AG09309 (cell line): ENCODE results near the gene RABGAP1.

Experiments
- DNase-seq: peaks from one replicate; pipeline ENCODE4 v3.0.0-alpha.2; 2010; ENCODE audit warnings: low read depth
- H3K4me3 ChIP-seq: 2 replicates; pipeline ENCODE4 v1.5.1; 2011; ENCODE audit warnings: mild to moderate bottlenecking, low read depth, low read length, moderate library complexity; ENCODE audit not compliant: control insufficient read depth
- CTCF ChIP-seq: IDR thresholded peaks from 2 replicates; pipeline ENCODE4 v1.5.1; 2011; ENCODE audit warnings: mild to moderate bottlenecking, low read depth, low read length, inconsistent platforms; ENCODE audit not compliant: insufficient read depth, control insufficient read depth; ENCODE audit errors: missing control alignments

The RABGAP1 gene

GRCh38 chr9:122988920-122989621, 48.3 kb downstream of the RABGAP1 start:
- no peak for DNase-seq

GRCh38 chr9:122991370-122991830, 50.6 kb downstream of the RABGAP1 start:
- no peak overlapping the region for H3K4me3 ChIP-seq
- peak; percentile 81 for DNase-seq
- peak; percentile 59 for TF ChIP-seq CTCF

More at GRCh38 chr9:122988920-122989621, 48.3 kb downstream of the RABGAP1 start:
- TF ChIP-seq CTCF = no peak
- H3K4me3 ChIP-seq = no peak overlapping the region

- no peak overlapping the region for H3K4me3 ChIP-seq
- TF ChIP-seq CTCF = no peak
Measured at GRCh38 chr9:122996586-122996985, 55.8 kb downstream of the RABGAP1 start.

GRCh38 chr9:122998448-122998847, 57.6 kb downstream of the RABGAP1 start:
- DNase-seq = no peak
- no peak for TF ChIP-seq CTCF
- no peak overlapping the region for H3K4me3 ChIP-seq

More at GRCh38 chr9:122996586-122996985, 55.8 kb downstream of the RABGAP1 start:
- no peak for DNase-seq

GRCh38 chr9:123000371-123001068, 59.7 kb downstream of the RABGAP1 start:
- no peak overlapping the region for H3K4me3 ChIP-seq
- DNase-seq = no peak
- TF ChIP-seq CTCF = no peak

GRCh38 chr9:123002754-123003153, 61.9 kb downstream of the RABGAP1 start:
- H3K4me3 ChIP-seq = no peak overlapping the region
- no peak for DNase-seq
- TF ChIP-seq CTCF = no peak
